Amniotic epithelial cell (primary cell): ENCODE results near the gene NOL3.

Experiments
- DNase-seq: peaks from one replicate; pipeline ENCODE4 v3.0.0-alpha.2; 2010; ENCODE audit warnings: low read depth

Gene NOL3

GRCh38 chr16:67170949-67171649 is 761 bp downstream of the NOL3 start:
- DNase-seq: peak; percentile 39

- DNase-seq: no peak
Observed at GRCh38 chr16:67173323-67173722, 3.0 kb downstream of the NOL3 start.

GRCh38 chr16:67173808-67174705 is 3.7 kb downstream of the NOL3 start:
- DNase-seq: peak; percentile 84

GRCh38 chr16:67174706-67175231 is 4.4 kb downstream of the NOL3 start:
- no peak for DNase-seq

GRCh38 chr16:67176662-67177061 is 6.3 kb downstream of the NOL3 start:
- no peak for DNase-seq

- DNase-seq: peak; percentile 58
Observed at GRCh38 chr16:67177743-67178699, 7.7 kb downstream of the NOL3 start.

GRCh38 chr16:67179421-67180080 is 9.2 kb downstream of the NOL3 start:
- DNase-seq: no peak

- DNase-seq: no peak
Observed at GRCh38 chr16:67180166-67180565, 9.8 kb downstream of the NOL3 start.

- peak; percentile 87 for DNase-seq
Observed at GRCh38 chr16:67181346-67181745, 11.0 kb downstream of the NOL3 start.

- DNase-seq: no peak
Observed at GRCh38 chr16:67182288-67182687, 11.9 kb downstream of the NOL3 start.

- DNase-seq: no peak
Observed at GRCh38 chr16:67183284-67183626, 12.9 kb downstream of the NOL3 start.

- DNase-seq: peak; percentile 98
Observed at GRCh38 chr16:67183627-67184452, 13.5 kb downstream of the NOL3 start, which contains the start of gene MATCAP1. Gene MATCAP1, minus strand, starts transcription at chr16:67183963. Its CDS starts 3,353 bp downstream, at chr16:67180610.

GRCh38 chr16:67184453-67184994 is 14.2 kb downstream of the NOL3 start:
- no peak for DNase-seq

- peak; percentile 88 for DNase-seq
Observed at GRCh38 chr16:67184995-67185650, 14.8 kb downstream of the NOL3 start.

- DNase-seq: no peak
Observed at GRCh38 chr16:67185651-67186134, 15.4 kb downstream of the NOL3 start.

- peak; percentile 64 for DNase-seq
Observed at GRCh38 chr16:67186550-67186950, 16.2 kb downstream of the NOL3 start.

- DNase-seq: no peak
Observed at GRCh38 chr16:67187175-67187890, 17.0 kb downstream of the NOL3 start.

- DNase-seq: no peak
Observed at GRCh38 chr16:67188323-67188722, 18.0 kb downstream of the NOL3 start.

- DNase-seq: no peak
Observed at GRCh38 chr16:67188798-67189197, 18.5 kb downstream of the NOL3 start.
